SK-N-DZ (cell line): ENCODE measurements around the gene CHST8.

Experiments used
- DNase-seq: peaks from one replicate; pipeline ENCODE4 v3.0.0-alpha.2; 2015; ENCODE audit warnings: low spot score

Gene CHST8

DNA sequence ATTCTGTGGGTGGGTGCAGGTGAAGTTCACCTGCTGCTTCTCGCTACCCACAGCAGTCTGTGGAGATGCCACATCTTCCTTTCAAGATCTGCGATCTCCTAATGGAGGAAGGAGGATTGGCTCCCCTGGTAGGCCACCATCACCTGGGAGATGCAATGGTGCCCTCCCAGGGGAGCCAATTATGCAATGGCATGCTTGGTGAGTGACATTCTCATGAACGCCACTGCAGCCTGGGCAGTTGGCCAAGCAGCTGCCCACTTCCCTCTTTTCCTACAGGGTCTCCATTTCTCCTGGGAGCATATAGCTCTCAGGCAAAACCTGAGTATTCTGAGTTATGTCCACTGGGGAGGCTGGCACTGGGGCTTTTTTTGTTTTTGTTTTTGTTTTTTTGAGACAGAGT, 91.4 kb downstream of the CHST8 start:
- DNase-seq, result no peak

DNA sequence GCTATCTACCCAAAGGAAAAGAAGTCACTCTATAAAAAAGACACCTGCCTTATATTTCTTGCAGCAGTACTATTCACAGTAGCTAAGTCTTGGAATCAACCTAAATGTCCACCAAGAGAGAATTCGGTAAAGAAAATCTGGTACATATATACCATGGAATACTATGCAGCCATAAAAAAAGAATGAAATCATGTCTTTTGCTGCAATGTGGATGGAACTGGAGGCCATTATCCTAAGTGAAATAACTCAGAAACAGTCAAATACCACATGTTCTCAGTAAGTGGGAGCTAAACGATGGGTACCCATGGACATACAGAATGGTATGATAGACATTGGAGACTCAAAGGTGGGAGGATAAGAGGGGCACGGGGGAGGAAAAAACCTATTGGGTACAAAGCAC, 92.4 kb downstream of the CHST8 start:
- no peak for DNase-seq

DNA sequence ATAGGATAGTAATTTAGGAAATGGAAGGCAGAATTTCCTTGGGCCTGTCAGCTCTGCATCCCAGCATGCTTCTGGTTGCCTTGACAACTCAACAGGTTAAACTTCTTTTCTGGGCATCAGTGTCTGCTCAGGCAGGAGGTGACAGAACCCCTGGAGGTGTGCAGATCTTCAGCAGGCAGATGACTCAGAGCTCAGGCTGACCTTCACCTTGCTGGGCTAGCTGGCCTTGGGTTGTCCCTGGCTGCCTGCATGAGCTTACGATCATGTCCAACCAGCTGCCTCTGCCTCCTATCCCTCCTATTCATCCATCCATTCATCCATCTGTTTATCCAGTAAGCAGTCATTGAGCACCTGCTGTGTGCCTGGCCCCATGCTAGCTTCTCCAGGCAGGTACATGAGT, 93.7 kb downstream of the CHST8 start:
- no peak for DNase-seq

DNA sequence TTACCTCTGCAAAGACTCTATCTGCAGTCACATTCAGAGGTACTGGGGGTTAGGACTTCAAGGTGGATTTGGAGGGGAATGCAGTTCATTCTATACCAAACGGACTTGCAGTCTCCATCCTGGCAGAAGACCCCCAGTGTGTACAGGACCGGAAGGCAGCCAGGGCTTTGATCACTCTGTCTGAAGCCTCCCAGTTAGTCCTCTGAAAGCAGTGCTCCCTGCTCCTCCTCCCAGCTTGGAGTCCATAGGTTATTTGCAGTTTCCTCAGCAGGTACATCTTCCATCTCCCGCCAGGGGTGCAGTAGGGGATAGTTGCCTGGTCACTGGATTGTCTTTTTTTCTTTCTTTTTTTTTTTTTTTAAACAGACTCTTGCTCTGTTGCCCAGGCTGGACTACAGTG, 96.1 kb downstream of the CHST8 start:
- DNase-seq, result no peak

DNA sequence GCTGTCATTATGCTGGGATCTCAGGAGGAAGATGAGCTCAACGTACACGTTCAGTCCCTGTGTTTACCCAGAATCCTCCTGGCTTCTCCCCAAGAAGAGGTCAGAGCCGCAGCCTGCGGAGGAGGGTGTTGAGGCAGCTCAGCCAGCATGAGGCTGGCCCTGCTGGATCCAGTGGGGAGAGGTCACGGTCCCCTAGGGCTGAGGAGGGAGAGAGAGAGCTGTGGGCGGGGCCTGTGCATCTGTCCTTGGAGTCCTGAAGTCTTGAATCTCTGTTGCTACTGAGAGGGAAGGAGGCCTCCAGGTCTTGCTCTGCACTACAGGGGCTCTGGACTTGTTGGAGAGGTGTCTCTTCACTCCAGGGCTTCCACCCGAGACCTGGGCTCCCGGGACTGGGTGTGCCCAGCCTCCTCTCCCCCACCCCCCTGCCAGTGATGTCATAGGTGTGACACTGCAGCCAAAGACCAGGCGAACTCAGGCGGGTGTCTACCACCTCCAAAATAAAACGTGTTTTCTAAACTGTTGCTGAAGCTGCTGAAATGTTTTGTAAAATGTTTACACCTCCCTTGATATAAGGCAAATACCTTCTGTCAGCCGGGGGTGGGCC, 97.0 kb downstream of the CHST8 start:
- DNase-seq, result no peak

DNA sequence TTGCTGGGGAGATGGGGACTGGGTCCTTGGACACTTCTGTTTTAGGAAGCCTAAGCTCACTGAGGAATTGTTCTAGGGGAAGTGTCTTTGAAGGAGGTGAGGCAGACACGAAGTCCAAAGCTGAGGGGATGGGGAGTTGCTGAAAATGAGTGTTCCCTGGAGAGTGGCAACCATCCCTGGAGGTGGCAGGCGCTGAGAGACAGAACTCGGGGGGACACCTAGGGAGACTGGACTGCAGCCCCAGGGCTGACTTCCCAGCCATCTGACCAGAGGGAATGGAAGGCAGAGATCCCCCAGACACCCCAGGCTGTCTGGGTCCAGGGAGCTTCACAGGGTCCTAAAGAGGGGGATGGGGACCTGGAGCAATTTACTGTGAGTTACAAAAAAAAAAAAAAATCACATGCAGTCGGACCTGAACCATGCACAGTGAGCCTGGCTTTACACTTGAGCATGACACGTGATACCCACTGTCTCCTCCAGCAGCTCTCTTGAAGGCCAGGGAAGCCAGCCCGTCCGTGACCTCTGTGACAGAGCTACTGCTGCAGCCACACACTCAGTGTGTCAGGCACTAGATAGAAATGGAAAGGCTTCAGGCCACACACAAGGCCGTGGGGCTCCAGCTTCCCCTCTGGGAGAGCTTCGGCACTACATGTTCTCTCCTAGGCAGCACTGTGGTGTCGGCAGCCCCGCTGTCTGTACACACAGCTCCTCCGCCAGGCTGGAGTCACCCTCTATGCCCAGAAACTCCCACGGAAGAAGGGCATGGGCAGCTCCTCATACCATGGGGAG, 97.8 kb downstream of the CHST8 start:
- no peak for DNase-seq

DNA sequence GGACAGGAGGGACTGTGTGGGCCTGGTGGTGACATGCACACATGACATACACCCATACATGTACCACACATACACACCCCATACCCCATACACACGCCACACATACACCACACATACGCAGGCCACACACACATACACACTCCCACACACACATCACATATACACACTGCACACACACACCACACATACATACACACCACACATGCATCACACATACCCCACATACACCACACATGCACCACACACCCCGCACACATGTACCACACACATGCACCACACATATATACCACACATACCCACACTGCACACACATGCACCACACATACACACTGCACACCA, 98.4 kb downstream of the CHST8 start:
- no peak for DNase-seq

DNA sequence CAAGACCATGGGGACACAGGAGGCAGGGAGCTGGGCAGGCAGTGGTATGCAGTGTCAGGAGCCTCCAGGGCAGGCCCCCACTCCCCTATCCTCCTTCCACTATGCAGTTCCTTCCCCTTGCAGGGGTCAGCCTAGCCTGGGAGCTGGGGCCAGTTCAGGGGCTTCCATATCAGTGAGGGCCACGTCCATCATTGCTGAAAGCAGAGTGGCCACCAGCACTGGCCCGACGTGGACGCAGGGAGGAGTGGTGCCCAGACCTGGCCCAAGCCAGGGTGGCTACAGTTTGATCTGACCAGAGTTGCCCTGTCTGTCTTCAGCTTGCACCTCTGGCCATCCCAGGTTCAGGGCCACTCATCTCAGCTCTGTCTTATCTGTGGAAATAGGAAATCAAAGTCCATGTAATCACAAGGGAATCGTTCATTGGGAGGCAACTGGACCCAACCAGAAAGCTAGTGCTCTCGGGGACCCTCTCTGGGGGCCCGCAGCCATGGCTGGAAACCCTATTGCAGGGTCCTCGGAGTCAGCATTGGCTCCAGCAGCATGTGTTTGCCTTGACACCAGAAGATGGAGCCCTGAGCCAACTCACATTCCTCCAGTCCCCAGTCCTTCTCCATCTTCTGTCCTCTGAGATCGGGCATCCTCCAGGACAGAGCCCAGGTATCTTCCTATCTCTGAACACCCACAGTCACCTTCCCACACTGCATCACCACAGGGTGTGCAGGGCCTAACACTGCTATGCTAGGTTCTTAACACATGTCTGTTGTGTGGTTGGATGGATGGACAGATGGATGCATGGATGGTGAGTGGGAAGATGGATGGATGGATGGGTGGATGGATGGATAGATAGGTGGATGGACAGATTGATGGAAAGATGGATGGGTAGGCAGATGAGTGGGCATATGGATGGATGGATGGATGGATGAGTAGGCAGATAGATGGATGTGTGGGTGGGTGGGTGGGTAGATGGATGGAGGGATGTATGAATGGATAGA, 99.2 kb downstream of the CHST8 start:
- DNase-seq, result no peak

DNA sequence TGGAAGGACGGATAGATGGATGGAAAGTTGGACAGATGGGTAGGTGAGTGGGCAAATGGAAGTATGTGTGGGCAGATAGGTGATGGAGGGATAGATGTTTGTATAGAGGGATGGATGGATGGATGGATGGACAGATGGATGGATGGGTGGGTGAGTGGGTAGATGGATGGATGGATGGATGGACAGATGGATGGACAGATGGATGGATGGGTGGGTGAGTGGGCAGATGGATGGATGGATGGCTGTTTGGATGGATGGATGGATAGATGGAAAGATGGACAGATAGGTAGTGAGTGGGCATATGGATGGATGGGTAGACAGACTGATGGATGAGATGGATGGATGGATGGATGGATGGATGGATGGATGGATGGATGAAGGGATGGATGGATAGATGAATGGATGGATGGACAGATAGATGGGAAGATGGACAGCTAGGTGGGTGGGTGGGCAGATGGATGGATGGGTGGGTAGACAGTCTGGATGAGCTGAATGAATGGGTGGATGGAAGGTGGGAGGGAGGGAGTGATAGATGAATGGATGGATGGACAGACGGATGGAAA, 100.1 kb downstream of the CHST8 start:
- DNase-seq, result no peak

DNA sequence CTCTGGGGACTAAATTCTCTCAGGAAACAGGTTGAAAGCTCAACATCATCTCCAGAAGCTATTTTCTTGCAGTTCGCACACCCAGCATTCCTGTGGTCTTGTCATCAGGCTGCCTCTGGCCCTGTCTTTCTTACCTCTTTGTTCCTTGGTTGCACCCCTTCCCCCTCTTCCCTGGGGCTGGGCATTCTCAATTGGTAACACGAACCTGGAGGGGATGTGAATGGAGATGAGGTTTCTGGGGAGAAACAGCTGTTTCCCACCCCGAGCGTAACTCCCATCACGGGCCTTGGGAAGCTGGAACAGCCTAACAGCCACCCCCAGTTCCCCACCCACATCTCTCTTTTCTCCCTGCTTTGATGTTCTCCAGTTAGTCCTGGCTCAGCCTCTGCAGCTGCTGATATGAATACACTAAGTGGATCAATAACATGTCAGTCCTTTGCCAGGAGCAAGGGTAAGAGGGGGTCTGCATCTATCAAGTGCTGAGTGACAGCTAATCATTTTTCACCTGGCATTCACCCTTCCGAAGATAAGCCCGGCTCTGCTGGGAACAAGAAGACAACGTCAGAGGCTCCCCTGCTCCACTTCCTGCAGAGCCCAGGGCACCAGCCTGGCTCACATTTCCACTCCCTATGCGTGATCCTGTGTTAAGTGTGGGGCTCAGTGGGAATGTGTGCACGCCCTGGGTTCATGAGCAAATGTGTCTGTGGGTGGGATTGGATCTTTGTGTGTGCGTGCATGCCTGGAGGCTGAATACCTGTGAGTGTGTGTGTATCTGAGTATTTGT, 100.9 kb downstream of the CHST8 start:
- DNase-seq, result peak; percentile 54

DNA sequence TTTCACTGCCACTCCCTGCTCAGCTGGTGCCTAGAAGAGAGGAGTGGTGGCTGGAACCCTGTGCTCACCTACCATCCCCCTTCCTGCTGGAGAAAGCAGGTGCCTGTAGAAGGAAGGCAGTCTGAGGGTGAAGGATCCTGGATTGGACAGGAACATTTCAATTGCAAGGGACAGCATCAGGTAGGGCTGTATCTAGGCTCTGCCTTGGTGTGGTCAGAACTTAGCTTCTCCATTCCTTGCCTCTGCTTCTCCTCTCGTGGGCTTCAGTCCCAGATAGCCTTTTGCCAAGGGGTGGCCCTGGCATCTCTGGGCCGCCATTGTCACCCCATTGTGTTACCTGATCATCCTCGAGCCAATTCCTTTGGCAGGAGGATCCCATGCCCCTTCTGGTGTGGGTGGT, 101.8 kb downstream of the CHST8 start:
- no peak for DNase-seq

DNA sequence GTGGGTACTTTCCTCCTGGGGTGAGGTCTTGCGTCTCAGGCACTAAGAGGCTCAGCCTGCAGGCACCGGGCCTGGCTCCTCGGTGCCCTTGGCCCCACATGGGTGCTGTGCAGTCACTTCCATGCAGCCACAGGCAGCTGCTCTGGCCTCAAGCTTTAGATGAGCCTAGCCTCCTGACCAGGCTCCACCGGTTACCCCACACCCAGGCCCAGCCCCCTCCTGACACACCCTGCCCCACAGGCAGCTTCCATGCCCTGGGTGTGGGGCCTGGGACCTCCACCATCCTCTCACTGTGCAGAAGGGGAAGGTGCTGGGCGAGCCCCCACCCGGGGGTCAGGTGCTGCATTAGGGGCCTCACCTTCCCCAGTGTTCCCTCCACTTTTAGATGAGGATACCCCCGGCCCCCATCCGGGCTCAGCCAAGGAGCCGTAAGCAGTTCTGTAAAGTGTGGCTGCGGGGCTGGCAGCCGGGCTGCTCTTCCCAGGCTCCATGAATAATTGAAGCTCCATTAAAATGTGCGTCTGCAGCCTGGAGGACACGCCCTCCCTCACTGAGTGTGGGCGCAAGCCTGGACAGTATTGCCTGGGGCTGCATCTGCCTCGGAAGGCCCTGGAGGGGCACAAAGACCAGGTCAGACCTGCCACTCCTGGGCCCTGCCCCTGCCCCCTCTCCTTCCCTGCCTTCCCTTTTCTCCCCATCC, 102.4 kb downstream of the CHST8 start:
- peak; percentile 48 for DNase-seq

DNA sequence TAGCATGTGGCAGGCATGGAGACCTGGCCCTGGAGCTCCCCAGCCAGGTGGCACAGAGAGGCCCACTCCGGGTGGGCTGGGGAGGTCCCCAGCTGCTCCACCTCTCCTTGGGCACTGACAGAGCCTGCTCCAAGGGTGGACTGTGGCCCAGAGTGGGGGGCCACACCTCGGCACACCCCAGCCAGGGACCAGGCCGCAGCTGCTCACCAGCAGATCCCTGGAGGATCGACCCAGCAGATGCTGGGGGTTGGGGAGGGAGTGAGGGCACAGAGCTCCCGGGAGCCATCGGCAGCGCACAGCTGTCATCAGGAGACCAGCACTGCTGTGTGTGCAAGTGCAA, 102.9 kb downstream of the CHST8 start:
- no peak for DNase-seq

DNA sequence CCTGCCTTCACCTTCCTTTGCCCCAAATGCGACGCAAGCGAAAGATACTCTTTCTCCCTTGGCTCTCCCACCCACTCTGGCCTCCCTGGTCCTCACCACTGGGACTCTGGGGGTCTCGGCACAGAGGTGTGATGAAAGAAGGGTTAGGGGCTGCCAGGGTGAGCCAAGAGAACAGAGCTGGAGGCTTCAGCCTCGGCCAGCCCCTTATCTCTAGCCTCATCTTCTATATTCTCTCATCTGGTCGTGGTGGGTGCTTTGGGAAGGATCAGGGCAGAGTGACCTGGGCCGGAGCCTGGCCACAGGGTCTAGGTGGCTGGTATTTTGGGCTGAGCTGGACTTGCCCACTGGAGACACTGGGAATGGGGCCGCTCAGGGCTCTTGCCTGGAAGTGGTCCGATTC, 103.8 kb downstream of the CHST8 start:
- DNase-seq, result no peak

DNA sequence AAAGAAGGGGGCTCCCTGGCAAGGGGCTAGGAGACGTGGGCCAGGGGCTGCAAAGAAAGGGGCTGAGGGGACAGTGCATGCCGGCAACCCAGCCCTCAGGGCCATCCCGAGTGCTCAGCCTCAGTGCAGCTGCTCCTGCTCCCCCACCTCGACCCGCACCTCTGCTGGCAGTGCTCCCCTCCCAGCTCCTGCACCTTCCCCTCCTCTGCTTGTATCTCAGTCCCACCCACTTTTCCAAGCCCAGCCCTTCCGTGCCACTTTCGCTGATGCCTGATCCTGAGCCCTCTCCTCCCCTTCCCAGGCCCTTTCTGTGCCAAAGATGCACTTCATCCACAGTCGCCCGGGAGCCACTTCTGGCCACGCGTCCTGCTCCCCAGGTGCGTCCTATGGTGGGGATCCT, 105.0 kb downstream of the CHST8 start:
- no peak for DNase-seq

DNA sequence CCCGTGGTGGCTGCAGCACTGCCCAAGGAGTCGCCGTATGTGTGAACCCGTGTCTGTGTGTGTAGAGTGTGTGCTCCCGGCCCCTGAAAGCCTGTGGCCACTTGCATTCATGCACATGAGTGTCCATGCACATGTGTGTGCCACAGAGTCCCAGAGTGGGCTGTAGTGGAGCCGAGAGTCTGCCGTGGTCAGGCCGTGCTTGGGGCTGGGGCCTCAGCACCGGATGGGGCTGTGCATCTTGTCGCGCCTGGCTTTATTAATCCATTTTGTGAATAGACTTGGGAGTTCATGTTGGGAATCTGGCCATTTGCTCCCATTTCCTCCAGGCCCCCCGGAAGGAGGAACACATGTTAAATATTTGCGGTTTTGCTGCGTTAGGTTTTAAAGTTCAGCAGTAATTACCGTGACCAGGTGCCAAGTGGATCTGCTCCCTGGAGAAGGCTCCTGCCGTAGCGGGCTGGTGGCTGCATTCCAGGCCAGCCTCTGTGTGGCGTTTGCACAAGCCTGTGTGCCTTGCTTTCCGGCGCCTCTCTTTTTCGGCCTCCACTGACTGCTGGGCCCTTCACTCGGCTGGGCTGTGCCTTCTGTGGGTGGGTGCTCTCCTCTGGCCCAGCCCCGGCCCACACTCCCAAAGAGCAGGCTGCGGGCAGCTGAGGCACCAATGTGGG, 105.7 kb downstream of the CHST8 start:
- DNase-seq, result no peak

DNA sequence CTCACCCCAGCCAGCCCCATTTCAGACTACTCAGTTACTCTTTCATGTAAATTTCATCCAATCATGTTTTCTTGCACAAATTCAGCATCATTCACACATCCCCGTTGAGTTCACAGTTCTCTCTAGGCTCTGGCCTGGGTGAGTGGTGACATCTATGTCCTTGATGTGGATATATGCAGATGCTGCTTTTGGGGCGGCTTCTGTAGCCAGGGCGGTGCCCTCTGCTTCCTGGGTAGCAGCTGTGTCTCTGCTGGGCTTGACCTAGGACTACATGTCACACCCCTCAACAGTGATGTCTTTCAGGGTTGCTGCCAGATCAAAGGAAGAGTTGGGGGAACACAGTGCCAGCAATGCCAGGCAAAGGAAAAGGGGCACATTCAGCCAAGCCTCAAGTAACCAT, 106.4 kb downstream of the CHST8 start:
- DNase-seq, result no peak

DNA sequence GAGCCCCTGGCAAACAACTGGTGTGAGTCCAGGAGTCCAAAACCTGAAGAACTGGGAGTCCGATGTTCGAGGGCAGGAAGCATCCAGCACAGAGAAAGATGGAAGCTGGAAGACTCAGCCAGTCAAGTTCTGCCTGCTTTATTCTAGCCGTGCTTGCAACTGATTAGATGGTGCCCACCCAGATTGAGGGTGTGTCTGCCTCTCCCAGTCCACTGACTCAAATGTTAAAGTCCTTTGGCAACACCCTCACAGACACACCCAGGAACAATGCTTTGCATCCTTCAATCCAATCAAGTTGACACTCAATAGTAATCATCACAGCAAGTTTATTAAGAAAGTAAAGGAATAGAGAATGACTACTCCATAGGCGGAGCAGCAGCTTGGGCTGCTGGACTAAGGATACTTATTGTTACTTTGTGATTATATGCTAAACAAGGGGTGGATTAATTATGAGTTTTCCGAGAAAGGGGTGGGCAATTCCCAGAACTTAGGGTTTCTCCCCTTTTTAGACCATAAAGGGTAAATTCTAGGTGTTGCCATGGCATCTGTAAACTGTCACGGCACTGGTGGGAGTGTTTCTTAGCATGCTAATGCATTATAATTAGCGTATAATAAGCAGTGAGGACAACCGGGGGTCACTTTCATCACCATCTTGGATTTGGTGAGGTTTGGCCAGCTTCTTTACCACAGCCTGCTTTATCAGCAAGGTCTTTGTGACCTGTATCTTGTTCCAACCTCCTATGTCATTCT, 109.3 kb downstream of the CHST8 start:
- DNase-seq, result no peak

DNA sequence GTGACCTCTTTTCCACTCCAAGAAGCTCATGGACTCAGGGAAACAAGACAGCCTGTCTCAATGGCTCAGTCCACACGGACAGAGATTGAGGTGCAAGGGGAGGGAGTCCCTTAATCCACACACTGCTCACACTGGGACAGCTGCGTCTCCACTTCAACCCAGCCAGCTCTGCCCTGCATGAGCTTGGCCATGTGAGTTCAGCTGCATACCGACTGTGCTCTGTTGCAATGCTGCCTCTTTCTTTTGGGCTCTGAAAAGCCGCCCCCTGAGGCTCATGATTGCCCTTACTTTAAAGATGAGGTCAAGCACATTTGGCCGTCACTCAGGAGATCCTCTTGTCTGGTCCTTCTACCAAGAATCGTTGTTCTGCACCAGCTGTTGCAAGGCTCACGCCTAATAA, 110.1 kb downstream of the CHST8 start:
- no peak for DNase-seq

DNA sequence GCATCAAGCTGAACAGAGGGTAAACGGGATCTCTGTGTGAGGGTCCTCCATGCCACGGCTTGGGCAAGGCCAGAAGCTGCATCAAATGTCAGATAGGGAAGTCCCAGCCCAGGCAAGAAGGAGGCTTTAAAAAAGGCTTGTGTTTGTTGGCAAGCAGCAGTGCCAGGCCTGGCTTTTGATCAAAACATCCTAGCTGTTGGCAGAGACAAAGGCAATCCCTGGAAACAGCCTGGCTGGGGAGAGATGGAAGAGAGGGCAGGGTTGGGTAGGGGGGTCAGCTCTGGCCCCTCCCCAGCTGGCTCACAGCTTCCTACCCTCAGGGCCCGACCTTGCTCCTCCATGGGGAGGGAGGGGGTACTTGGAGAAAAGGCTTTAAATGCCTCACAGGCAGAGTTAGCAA, 113.2 kb downstream of the CHST8 start:
- no peak for DNase-seq
